ENCODE measurements around the gene FAM186B.
A peak's percentile ranks its signal among the peaks of the same experiment; 100 is the strongest.

The FAM186B gene

GRCh38 chr12:49567611-49568441 is 37.6 kb downstream of the FAM186B start, which contains the start of gene MCRS1:
Gene MCRS1 (minus strand): TSS chr12:49568142. CDS start chr12:49566731, 1,411 bp downstream.
- DNase-seq = peak; percentile 98

- DNase-seq = peak; percentile 19
These were observed 38.2 kb downstream of the FAM186B start for GRCh38 chr12:49567302-49567610.

GRCh38 chr12:49566361-49566760 is 39.1 kb downstream of the FAM186B start:
- no peak for DNase-seq

- DNase-seq = no peak
These were observed 39.8 kb downstream of the FAM186B start for GRCh38 chr12:49565406-49566265.

GRCh38 chr12:49564686-49565405 is 40.6 kb downstream of the FAM186B start:
- peak; percentile 31 for DNase-seq

GRCh38 chr12:49563951-49564685 is 41.3 kb downstream of the FAM186B start:
- DNase-seq = peak; percentile 65

- no peak for DNase-seq
These were observed 42.6 kb downstream of the FAM186B start for GRCh38 chr12:49562831-49563230.

GRCh38 chr12:49562233-49562632 is 43.2 kb downstream of the FAM186B start:
- DNase-seq = no peak

GRCh38 chr12:49560695-49561094 is 44.7 kb downstream of the FAM186B start:
- no peak for DNase-seq

- DNase-seq = no peak
These were observed 46.3 kb downstream of the FAM186B start for GRCh38 chr12:49559011-49559675.

GRCh38 chr12:49558526-49558925 is 46.9 kb downstream of the FAM186B start:
- DNase-seq = peak; percentile 43

GRCh38 chr12:49557917-49558215 is 47.6 kb downstream of the FAM186B start:
- no peak for DNase-seq

GRCh38 chr12:49557187-49557916 is 48.1 kb downstream of the FAM186B start:
- no peak for DNase-seq

GRCh38 chr12:49556391-49557186 is 48.9 kb downstream of the FAM186B start:
- no peak for DNase-seq

- no peak for DNase-seq
These were observed 49.6 kb downstream of the FAM186B start for GRCh38 chr12:49555631-49556390.

GRCh38 chr12:49554266-49554665 is 51.2 kb downstream of the FAM186B start:
- DNase-seq = no peak

- DNase-seq = peak; percentile 77
These were observed 51.8 kb downstream of the FAM186B start for GRCh38 chr12:49553512-49554088.

- no peak for DNase-seq
These were observed 52.5 kb downstream of the FAM186B start for GRCh38 chr12:49552899-49553298.

- DNase-seq = no peak
These were observed 53.0 kb downstream of the FAM186B start for GRCh38 chr12:49552425-49552824.
